ENCODE data around the gene COL23A1. TPM values are rescaled to one million over a fixed set of nuclear protein-coding genes. Genes with fewer than 3 reads are reported as not detected.

COL23A1 gene
- total RNA-seq, 1 experiment from 2014 or later = not detected

DNA sequence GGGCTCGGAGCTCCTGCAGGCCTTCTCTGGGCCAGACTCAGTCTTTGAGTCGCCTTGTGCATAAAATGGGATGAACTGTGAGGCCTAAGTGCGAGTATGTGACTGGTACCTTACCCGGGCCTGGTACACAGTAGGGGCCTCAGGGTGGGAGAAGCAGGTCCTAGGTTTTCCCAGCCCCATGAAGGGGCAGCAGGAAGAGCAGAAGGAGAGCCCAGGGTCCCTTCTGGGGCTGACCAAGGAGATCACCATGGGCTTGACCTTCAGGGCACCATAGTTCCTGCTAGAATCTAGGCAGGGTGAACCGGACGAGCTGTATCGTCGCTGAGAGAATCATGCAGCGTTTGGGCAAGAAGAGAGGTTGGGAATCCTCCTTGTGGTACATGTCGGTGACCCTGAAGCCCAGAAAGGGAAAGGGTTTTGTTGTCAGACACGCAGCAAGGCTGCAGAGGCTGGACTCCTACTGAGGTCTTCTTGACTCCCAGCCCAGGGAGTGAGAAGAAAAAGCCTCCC is 357.2 kb downstream of the COL23A1 start:
- Histone ChIP-seq H3K4me3 (ENCODE audit: low read length) (peak overlapping the region; percentile 96), H3K9ac (ENCODE audit: low read length) (peak overlapping the region; percentile 97), H3K27me3 (ENCODE audit: low read length) (no peaks in the 10 kb centered on the region), H3K9me2 (replicated peaks; ENCODE audit: low read length) (no peaks in the 10 kb centered on the region), H2AFZ (ENCODE audit: low read length) (peak overlapping the region; percentile 93), H3K27ac (ENCODE audit: low read length) (peak overlapping the region; percentile 57), H3K4me2 (ENCODE audit: low read length) (peak overlapping the region; percentile 100), H3K4me1 (ENCODE audit: insufficient read depth, low read length) (peaks cover 26% of the 10 kb centered on the region), H3F3A (ENCODE audit: low read length, unreplicated experiment) (no peaks in the 10 kb centered on the region), H4K20me1 (ENCODE audit: low read length) (no peaks in the 10 kb centered on the region), H3K36me3 (ENCODE audit: low read depth, low read length) (peaks cover 21% of the 10 kb centered on the region), H3K79me2 (ENCODE audit: low read length) (peaks cover 31% of the 10 kb centered on the region), H3K9me3 (ENCODE audit: low read length) (no peaks in the 10 kb centered on the region)
- ATAC-seq (no peak; the same call in 1 of the 2 replicates), DNase-seq (no peak)
- POLR2A ChIA-PET (ENCODE audit: unreplicated experiment) = no interaction called here
- no peak for TF ChIP-seq EZH2phosphoT487 (IDR thresholded peaks at IDR 0.05; ENCODE audit: borderline replicate concordance, low read length)
- no peak for TF ChIP-seq EZH2 (IDR thresholded peaks at IDR 0.05; ENCODE audit: low read length, unreplicated experiment)
- TF ChIP-seq, protein P1, sequence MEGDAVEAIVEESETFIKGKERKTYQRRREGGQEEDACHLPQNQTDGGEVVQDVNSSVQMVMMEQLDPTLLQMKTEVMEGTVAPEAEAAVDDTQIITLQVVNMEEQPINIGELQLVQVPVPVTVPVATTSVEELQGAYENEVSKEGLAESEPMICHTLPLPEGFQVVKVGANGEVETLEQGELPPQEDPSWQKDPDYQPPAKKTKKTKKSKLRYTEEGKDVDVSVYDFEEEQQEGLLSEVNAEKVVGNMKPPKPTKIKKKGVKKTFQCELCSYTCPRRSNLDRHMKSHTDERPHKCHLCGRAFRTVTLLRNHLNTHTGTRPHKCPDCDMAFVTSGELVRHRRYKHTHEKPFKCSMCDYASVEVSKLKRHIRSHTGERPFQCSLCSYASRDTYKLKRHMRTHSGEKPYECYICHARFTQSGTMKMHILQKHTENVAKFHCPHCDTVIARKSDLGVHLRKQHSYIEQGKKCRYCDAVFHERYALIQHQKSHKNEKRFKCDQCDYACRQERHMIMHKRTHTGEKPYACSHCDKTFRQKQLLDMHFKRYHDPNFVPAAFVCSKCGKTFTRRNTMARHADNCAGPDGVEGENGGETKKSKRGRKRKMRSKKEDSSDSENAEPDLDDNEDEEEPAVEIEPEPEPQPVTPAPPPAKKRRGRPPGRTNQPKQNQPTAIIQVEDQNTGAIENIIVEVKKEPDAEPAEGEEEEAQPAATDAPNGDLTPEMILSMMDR (conservative IDR thresholded peaks at IDR 0.05; ENCODE audit: low read depth, low read length) = no peak
- intact Hi-C loops (cut with micrococcal nuclease) = loop anchor here (2.0 kb wide), 1 partner anchor 394 kb away; the partner anchor contains the start of gene CLK4
- BruUV-seq (replicated peaks) = TSS peak; percentile 76
- CTCF ChIA-PET = no interaction called here

DNA sequence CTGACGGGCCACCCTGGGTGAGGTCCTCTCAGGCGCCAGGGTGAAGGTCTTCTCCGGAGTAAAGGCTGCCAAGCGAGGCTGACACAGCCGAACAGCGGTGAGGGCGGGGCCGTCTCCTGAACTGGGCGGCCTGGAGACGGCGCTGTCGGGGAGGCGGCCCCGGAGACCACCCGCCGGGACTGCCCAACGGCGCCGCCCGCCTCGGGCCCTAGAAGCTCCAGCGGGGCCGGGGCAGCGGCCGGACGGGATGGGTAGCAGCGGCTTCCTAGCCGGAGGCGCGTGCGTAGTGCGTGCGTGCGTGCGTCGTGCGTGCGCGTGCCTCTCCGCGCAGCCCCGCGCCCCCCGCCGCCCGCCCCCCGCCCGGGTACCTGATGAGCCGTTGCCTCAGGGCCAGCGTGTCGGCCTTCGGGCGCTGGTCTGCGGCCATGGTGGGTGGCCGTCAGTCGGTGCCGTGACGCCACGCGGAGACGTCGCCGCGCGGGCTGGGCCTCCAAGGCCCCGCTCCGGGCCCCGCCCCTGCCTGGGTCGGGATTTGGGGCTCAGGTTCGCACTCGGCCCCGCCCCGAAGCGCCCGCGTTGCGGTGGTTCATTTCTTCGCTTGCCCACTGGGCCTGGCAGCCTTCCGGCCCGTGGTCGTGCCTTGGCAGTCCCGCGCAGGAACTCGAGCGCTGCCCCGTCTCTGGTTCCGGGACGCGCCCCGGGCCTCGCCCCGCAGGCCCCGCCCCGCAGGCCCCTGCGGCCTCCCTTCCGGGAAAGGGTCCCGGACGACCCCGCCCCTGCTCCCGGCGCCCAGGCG is 357.9 kb downstream of the COL23A1 start, which contains the start of gene PHYKPL:
TSS of gene PHYKPL (minus strand) at position 679 of the 796 bp plus-strand sequence. CDS start at position 427, 252 bp downstream.
- Histone ChIP-seq H3K4me1 (ENCODE audit: insufficient read depth, low read length) (peaks cover 21% of the 10 kb centered on the region), H3K27me3 (ENCODE audit: low read length) (no peaks in the 10 kb centered on the region), H3K9me3 (ENCODE audit: low read length) (no peaks in the 10 kb centered on the region), H3K27ac (ENCODE audit: low read length) (peak within 1 kb of the TSS; percentile 57), H3K9me2 (replicated peaks; ENCODE audit: low read length) (no peaks in the 10 kb centered on the region), H3K79me2 (ENCODE audit: low read length) (peaks cover 31% of the 10 kb centered on the region), H2AFZ (ENCODE audit: low read length) (peak within 1 kb of the TSS; percentile 93), H3K4me3 (ENCODE audit: low read length) (peak within 1 kb of the TSS; percentile 96), H3K36me3 (ENCODE audit: low read depth, low read length) (peaks cover 27% of the 10 kb centered on the region), H3K9ac (ENCODE audit: low read length) (peak within 1 kb of the TSS; percentile 97), H3F3A (ENCODE audit: low read length, unreplicated experiment) (no peaks in the 10 kb centered on the region), H3K4me2 (ENCODE audit: low read length) (peak within 1 kb of the TSS; percentile 100), H4K20me1 (ENCODE audit: low read length) (no peaks in the 10 kb centered on the region)
- no TSS peak for BruUV-seq (replicated peaks)
- TF ChIP-seq EZH2phosphoT487 (IDR thresholded peaks at IDR 0.05; ENCODE audit: borderline replicate concordance, low read length) (no peak), EZH2 (IDR thresholded peaks at IDR 0.05; ENCODE audit: low read length, unreplicated experiment) (no peak)
- TF ChIP-seq, protein P1 (conservative IDR thresholded peaks at IDR 0.05; ENCODE audit: low read depth, low read length) = no peak
- DNase-seq = peak; percentile 68
- POLR2A ChIA-PET (ENCODE audit: unreplicated experiment) = no interaction called here
- peak; percentile 70 for ATAC-seq
- intact Hi-C loops (cut with micrococcal nuclease) = loop anchor here (2.0 kb wide), 1 partner anchor 394 kb away; the partner anchor contains the start of gene CLK4
- CTCF ChIA-PET = no interaction called here

Data from PC-3 (cell line).